SK-N-SH treated with all-trans-retinoic acid at 6 μM for 48 hours (cell line): Measurements from ENCODE around the gene TTC32.

Source experiments
- GLIS3 ChIP-seq: fragments of 250-450 bp; sonication (Bioruptor Pico); IDR thresholded peaks from 2 replicates; pipeline ENCODE4 v1.5.0; 2020; ENCODE audit warnings: mild to moderate bottlenecking, moderate library complexity
- OSR1 ChIP-seq: fragments of 250-450 bp; sonication (Bioruptor Pico); IDR thresholded peaks from 2 replicates; pipeline ENCODE4 v1.8.0; 2022; ENCODE audit warnings: moderate library complexity, mild to moderate bottlenecking, inconsistent platforms
- PATZ1 ChIP-seq: fragments of 250-450 bp; sonication (Bioruptor Pico); IDR thresholded peaks from 2 replicates; pipeline ENCODE4 v1.8.0; 2020; ENCODE audit warnings: mild to moderate bottlenecking, moderate library complexity, borderline replicate concordance
- POU6F1 ChIP-seq: fragments of 250-450 bp; sonication (Bioruptor Pico); IDR thresholded peaks from 2 replicates; pipeline ENCODE4 v1.8.0; 2021; ENCODE audit warnings: low read depth, mild to moderate bottlenecking, moderate library complexity, borderline replicate concordance
- RARB ChIP-seq: fragments of 250-450 bp; sonication (Bioruptor Pico); IDR thresholded peaks from 2 replicates; pipeline ENCODE4 v1.8.0; 2021; ENCODE audit warnings: mild to moderate bottlenecking, moderate library complexity
- TOX ChIP-seq: fragments of 250-450 bp; sonication (Bioruptor Pico); IDR thresholded peaks from 2 replicates; pipeline ENCODE4 v1.8.0; 2021; ENCODE audit warnings: mild to moderate bottlenecking, moderate library complexity, borderline replicate concordance

GRCh38 chr2:19876751-19877150, 25.0 kb downstream of the TTC32 start:
- TF ChIP-seq POU6F1 (CRISPR knock-in tag) = no peak
- no peak for TF ChIP-seq GLIS3 (CRISPR knock-in tag)
- no peak for TF ChIP-seq OSR1 (CRISPR knock-in tag)
- TF ChIP-seq RARB (CRISPR knock-in tag) = no peak
- TF ChIP-seq TOX = no peak
- no peak for TF ChIP-seq PATZ1 (CRISPR knock-in tag)
